Skeletal muscle tissue (tissue), 4 donors: ENCODE results near the gene MAS1L. TPM values are rescaled to one million over a fixed set of nuclear protein-coding genes. Genes with fewer than 3 reads are reported as not detected.
"Not testable (repeated sequence)": the region's sequence is repeated elsewhere in the genome, so short reads cannot be mapped to it uniquely, and the experiment has no call there.

Experiments used
- H3K27ac ChIP-seq: one replicate; pipeline ENCODE4 v1.7.0; 2013; ENCODE audit warnings: mild to moderate bottlenecking, low read depth, low read length, inconsistent platforms
- H3K27me3 ChIP-seq, 3 donors: one replicate each; pipeline ENCODE4 v1.7.0; 2013; ENCODE audit warnings: low read length in 3 of 3; ENCODE audit not compliant: control insufficient read depth in 3 of 3, insufficient read depth in 3 of 3
- H3K36me3 ChIP-seq, 3 donors: one replicate each; pipeline ENCODE4 v1.7.0; 2013; ENCODE audit warnings: low read length in 3 of 3; ENCODE audit not compliant: control insufficient read depth in 3 of 3, insufficient read depth in 3 of 3
- H3K4me1 ChIP-seq, 3 donors: one replicate each; pipeline ENCODE4 v1.7.0; 2013; ENCODE audit warnings: low read length in 3 of 3, mild to moderate bottlenecking in 3 of 3; ENCODE audit not compliant: control insufficient read depth in 3 of 3, insufficient read depth in 3 of 3
- H3K4me3 ChIP-seq, 3 donors: one replicate each; pipeline ENCODE4 v1.7.0; 2013; ENCODE audit warnings: low read length in 3 of 3
- H3K9ac ChIP-seq, 3 donors: one replicate each; pipeline ENCODE4 v1.7.0; 2013; ENCODE audit warnings: low read length in 3 of 3, mild to moderate bottlenecking in 3 of 3, moderate library complexity in 2 of 3, low read depth in 1 of 3
- H3K9me3 ChIP-seq, 3 donors: one replicate each; pipeline ENCODE4 v1.7.0; 2013; ENCODE audit warnings: low read length in 3 of 3; ENCODE audit not compliant: control insufficient read depth in 3 of 3
- total RNA-seq: library from RNA; depleted of rRNA; stranded (reverse); fragments of >200 nt; gene quantifications from one replicate; pipeline ENCODE4 v1.2.3, GENCODE V29; 2014
- donor health status: Osteomylitis.

The MAS1L gene
- total RNA-seq, 1 donor from 2014 or later: not detected

DNA sequence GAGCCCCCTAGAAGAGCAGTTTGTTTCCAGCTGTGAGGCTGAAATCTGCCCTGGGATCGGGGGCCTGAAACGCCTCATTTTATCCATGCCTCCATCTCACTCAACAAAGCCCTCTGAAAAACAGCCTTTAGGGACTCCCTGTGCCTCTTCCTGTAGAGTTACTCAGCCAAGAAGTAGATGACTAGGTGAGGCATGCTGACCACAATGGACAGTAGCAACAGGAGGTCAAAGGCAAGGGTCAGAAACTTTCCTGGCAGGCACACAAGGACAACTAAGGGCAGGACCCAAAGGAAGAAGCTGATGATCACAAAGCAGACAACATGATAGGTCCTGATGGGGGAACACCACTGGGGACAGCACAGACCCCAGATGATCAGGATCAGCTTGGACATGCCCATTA, 12.8 kb downstream of the MAS1L start:
- no peaks in the 10 kb centered on the region for H3K36me3 ChIP-seq
- H3K27me3 ChIP-seq: peaks cover 0 to 4% (median 0%) of the 10 kb centered on the region in 3 donors
- H3K4me1 ChIP-seq: no peaks in the 10 kb centered on the region
- no peak overlapping the region for H3K4me3 ChIP-seq
- H3K9ac ChIP-seq: no peak overlapping the region
- H3K27ac ChIP-seq: no peak overlapping the region
- H3K9me3 ChIP-seq: peaks cover 0 to 2% (median 0%) of the 10 kb centered on the region in 3 donors

- Histone ChIP-seq H3K27ac (no peak overlapping the region), H3K4me3 (no peak overlapping the region), H3K4me1 (no peaks in the 10 kb centered on the region), H3K27me3 (peaks cover 0 to 2% (median 0%) of the 10 kb centered on the region in 3 donors), H3K36me3 (no peaks in the 10 kb centered on the region), H3K9ac (no peak overlapping the region), H3K9me3 (no peaks in the 10 kb centered on the region)
Measured at GRCh38 chr6:29466241-29466640, 21.5 kb downstream of the MAS1L start.

DNA sequence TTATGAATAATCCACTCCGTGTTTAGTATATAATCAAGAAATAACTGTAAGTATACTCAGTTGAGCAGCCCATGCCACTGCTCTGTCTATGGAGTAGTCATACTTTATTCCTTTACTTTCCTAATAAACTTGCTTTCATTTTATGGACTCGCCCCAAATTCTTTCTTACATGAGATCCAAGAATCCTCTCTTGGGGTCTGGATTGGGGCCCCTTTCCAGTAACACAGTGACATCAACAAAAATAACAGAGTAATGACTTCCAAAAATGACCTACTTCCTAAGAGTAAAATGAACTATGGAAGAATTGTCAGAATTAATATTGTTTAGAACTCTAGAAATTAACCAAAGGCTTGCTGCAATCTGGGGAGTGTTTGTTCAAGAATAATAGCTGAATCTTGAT, 22.0 kb downstream of the MAS1L start:
- Histone ChIP-seq H3K9ac (no peak overlapping the region), H3K9me3 (no peaks in the 10 kb centered on the region), H3K27ac (no peak overlapping the region), H3K4me3 (no peak overlapping the region), H3K4me1 (no peaks in the 10 kb centered on the region), H3K36me3 (no peaks in the 10 kb centered on the region), H3K27me3 (peaks cover 0 to 2% (median 0%) of the 10 kb centered on the region in 3 donors)

DNA sequence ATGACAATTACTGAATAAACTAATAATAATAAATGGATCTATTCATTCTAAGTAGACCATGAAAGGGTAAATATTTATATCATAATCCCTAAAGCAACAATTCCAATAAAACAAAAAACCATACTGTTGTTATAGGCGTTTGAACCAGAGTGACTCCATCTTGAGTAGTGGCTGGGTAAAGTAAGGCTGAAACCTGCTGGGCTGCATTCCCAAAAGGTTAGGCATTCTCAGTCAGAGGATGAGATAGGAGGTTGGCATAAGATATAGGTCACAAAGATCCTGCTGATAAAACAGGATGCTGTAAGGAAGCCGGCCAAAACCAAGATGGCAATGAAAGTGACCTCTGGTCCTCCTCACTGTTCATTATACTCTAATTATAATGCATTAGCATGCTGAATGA, 22.5 kb downstream of the MAS1L start:
- H3K4me1 ChIP-seq: no peaks in the 10 kb centered on the region
- H3K27ac ChIP-seq: no peak overlapping the region
- no peaks in the 10 kb centered on the region for H3K36me3 ChIP-seq
- H3K9ac ChIP-seq: no peak overlapping the region
- H3K27me3 ChIP-seq: peaks cover 0 to 2% (median 0%) of the 10 kb centered on the region in 3 donors
- H3K9me3 ChIP-seq: no peaks in the 10 kb centered on the region
- no peak overlapping the region for H3K4me3 ChIP-seq

GRCh38 chr6:29462022-29462421, 25.7 kb downstream of the MAS1L start:
- no peak overlapping the region for H3K27ac ChIP-seq
- no peaks in the 10 kb centered on the region for H3K27me3 ChIP-seq
- H3K9me3 ChIP-seq: no peaks in the 10 kb centered on the region
- no peaks in the 10 kb centered on the region for H3K4me1 ChIP-seq
- no peaks in the 10 kb centered on the region for H3K36me3 ChIP-seq
- no peak overlapping the region for H3K4me3 ChIP-seq
- no peak overlapping the region for H3K9ac ChIP-seq

GRCh38 chr6:29461021-29461814, 26.5 kb downstream of the MAS1L start:
- H3K27me3 ChIP-seq: no peaks in the 10 kb centered on the region
- H3K4me3 ChIP-seq: no peak overlapping the region
- no peaks in the 10 kb centered on the region for H3K4me1 ChIP-seq
- no peaks in the 10 kb centered on the region for H3K36me3 ChIP-seq
- no peaks in the 10 kb centered on the region for H3K9me3 ChIP-seq
- H3K27ac ChIP-seq: no peak overlapping the region
- H3K9ac ChIP-seq: no peak overlapping the region

- H3K9ac ChIP-seq: no peak within 1 kb of the TSS
- no peaks in the 10 kb centered on the region for H3K4me1 ChIP-seq
- H3K4me3 ChIP-seq: no peak within 1 kb of the TSS
- H3K27me3 ChIP-seq: no peaks in the 10 kb centered on the region
- no peaks in the 10 kb centered on the region for H3K36me3 ChIP-seq
- H3K9me3 ChIP-seq: no peaks in the 10 kb centered on the region
- no peak within 1 kb of the TSS for H3K27ac ChIP-seq
Measured at GRCh38 chr6:29456971-29457370, 30.8 kb downstream of the MAS1L start, which contains the start of the genes OR11A1 and OR2H1. Gene OR11A1, minus strand, starts transcription at chr6:29457071. Its CDS starts 29,430 bp downstream, at chr6:29427641. Gene OR2H1, plus strand, starts transcription at chr6:29457155. Its CDS starts 4,615 bp downstream, at chr6:29461770.

GRCh38 chr6:29451471-29452193, 36.1 kb downstream of the MAS1L start:
- Histone ChIP-seq H3K4me1 (no peaks in the 10 kb centered on the region), H3K9ac (no peak overlapping the region), H3K27me3 (no peaks in the 10 kb centered on the region), H3K27ac (no peak overlapping the region), H3K9me3 (no peaks in the 10 kb centered on the region), H3K36me3 (no peaks in the 10 kb centered on the region), H3K4me3 (no peak overlapping the region)

GRCh38 chr6:29447670-29448069, 40.1 kb downstream of the MAS1L start:
- no peaks in the 10 kb centered on the region for H3K36me3 ChIP-seq
- no peak overlapping the region for H3K27ac ChIP-seq
- H3K4me3 ChIP-seq: no peak overlapping the region
- H3K9me3 ChIP-seq: no peaks in the 10 kb centered on the region
- H3K27me3 ChIP-seq: no peaks in the 10 kb centered on the region
- no peaks in the 10 kb centered on the region for H3K4me1 ChIP-seq
- H3K9ac ChIP-seq: no peak overlapping the region

DNA sequence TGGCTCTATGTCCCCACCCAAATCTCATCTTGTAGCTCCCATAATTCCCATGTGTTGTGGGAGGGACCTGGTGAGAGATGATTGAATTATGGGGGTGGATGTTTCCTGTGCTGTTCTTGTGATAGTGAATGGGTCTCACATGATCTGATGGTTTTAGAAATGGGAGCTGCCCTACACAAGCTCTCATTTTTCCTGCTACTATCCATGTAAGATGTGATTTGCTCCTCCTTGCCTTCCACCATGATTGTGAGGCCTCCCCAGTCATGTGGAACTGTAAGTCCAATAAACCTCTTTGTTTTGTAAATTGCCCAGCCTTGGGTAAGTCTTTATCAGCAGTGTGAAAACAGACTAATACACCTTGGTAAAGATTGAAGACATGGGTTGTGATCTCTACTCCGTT, 43.7 kb downstream of the MAS1L start:
- H3K4me3 ChIP-seq, H3K27ac ChIP-seq, H3K9me3 ChIP-seq, H3K9ac ChIP-seq, H3K27me3 ChIP-seq, H3K4me1 ChIP-seq, H3K36me3 ChIP-seq: not testable (repeated sequence)
